CD4-positive, alpha-beta T cell treated with Interleukin-15 for 1 hour (primary cell): ENCODE data around the gene DARS1.

Source experiments
- DNase-seq: peaks from one replicate; pipeline ENCODE4 v3.0.0-alpha.2; 2020

The DARS1 gene

GRCh38 chr2:136015699-136016098 lies 30.3 kb upstream of the DARS1 start:
- DNase-seq = no peak

GRCh38 chr2:136014411-136014810 lies 29.0 kb upstream of the DARS1 start:
- DNase-seq = no peak

GRCh38 chr2:136013955-136014354 lies 28.5 kb upstream of the DARS1 start:
- no peak for DNase-seq

GRCh38 chr2:136013136-136013685 lies 27.8 kb upstream of the DARS1 start:
- no peak for DNase-seq

GRCh38 chr2:136012315-136012714 lies 26.9 kb upstream of the DARS1 start:
- no peak for DNase-seq

GRCh38 chr2:136010126-136010525 lies 24.7 kb upstream of the DARS1 start:
- DNase-seq = no peak

GRCh38 chr2:136008205-136008865 lies 22.9 kb upstream of the DARS1 start:
- peak; percentile 88 for DNase-seq

GRCh38 chr2:136006658-136007057 lies 21.2 kb upstream of the DARS1 start:
- DNase-seq = no peak

GRCh38 chr2:136005462-136006196 lies 20.2 kb upstream of the DARS1 start:
- no peak for DNase-seq

- no peak for DNase-seq
Observed at GRCh38 chr2:136004965-136005364, 19.5 kb upstream of the DARS1 start.

- DNase-seq = no peak
Observed at GRCh38 chr2:136001131-136001530, 15.7 kb upstream of the DARS1 start.

GRCh38 chr2:136000502-136000901 lies 15.1 kb upstream of the DARS1 start:
- DNase-seq = no peak

GRCh38 chr2:135999899-136000298 lies 14.5 kb upstream of the DARS1 start:
- no peak for DNase-seq

GRCh38 chr2:135998879-135999278 lies 13.5 kb upstream of the DARS1 start:
- no peak for DNase-seq

GRCh38 chr2:135997380-135997779 lies 12.0 kb upstream of the DARS1 start:
- DNase-seq = peak; percentile 71

GRCh38 chr2:135996304-135996703 lies 10.9 kb upstream of the DARS1 start:
- no peak for DNase-seq

- DNase-seq = no peak
Observed at GRCh38 chr2:135994281-135994680, 8.9 kb upstream of the DARS1 start.

- no peak for DNase-seq
Observed at GRCh38 chr2:135993421-135993820, 8.0 kb upstream of the DARS1 start.

GRCh38 chr2:135991861-135992260 lies 6.4 kb upstream of the DARS1 start:
- no peak for DNase-seq

GRCh38 chr2:135987441-135987840 lies 2.0 kb upstream of the DARS1 start:
- no peak for DNase-seq

GRCh38 chr2:135986507-135986906 lies 1.1 kb upstream of the DARS1 start:
- DNase-seq = no peak

GRCh38 chr2:135985826-135986393 lies 484 bp upstream of the DARS1 start:
- peak; percentile 78 for DNase-seq

GRCh38 chr2:135984199-135985017 lies 1.0 kb downstream of the DARS1 start:
- DNase-seq = no peak
